Stimulated activated CD8-positive, alpha-beta memory T cell treated with anti-CD3 and anti-CD28 coated beads, Interleukin-7, amount 100 ng/mL, for 4 hours (primary cell): ENCODE data around the gene FNDC3A.
"Not testable (repeated sequence)": the region's sequence is repeated elsewhere in the genome, so short reads cannot be mapped to it uniquely, and the experiment has no call there.

Experiments used
- DNase-seq, 2 donors: peaks; one replicate each; pipeline ENCODE4 v3.0.0-alpha.2; 2020; ENCODE audit warnings: low read depth in 2 of 2

FNDC3A gene

GRCh38 chr13:49146950-49147355 is 171.2 kb downstream of the FNDC3A start:
- DNase-seq = no peak

- no peak for DNase-seq
Measured at GRCh38 chr13:49148405-49148804, 172.7 kb downstream of the FNDC3A start.

DNA sequence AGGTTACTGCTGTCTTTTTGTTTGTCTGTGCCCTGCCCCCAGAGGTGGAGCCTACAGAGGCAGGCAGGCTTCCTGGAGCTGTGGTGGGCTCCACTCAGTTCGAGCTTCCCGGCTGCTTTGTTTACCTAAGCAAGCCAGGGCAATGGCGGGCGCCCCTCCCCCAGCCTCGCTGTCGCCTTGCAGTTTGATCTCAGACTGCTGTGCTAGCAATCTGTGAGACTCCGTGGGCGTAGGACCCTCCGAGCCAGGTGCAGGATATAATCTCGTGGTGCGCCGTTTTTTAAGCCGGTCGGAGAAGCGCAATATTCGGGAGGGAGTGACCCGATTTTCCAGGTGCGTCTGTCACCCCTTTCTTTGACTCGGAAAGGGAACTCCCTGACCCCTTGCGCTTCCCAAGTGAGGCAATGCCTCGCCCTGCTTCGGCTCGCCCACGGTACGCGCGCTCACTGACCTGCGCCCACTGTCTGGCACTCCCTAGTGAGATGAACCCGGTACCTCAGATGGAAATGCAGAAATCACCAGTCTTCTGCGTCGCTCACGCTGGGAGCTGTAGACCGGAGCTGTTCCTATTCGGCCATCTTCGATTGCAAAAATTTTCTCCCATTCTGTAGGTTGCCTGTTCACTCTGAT is 182.4 kb downstream of the FNDC3A start:
- not testable (repeated sequence) for DNase-seq

GRCh38 chr13:49163162-49163561 is 187.4 kb downstream of the FNDC3A start:
- DNase-seq = not testable (repeated sequence)

GRCh38 chr13:49164712-49165111 is 189.0 kb downstream of the FNDC3A start:
- DNase-seq = no peak

DNA sequence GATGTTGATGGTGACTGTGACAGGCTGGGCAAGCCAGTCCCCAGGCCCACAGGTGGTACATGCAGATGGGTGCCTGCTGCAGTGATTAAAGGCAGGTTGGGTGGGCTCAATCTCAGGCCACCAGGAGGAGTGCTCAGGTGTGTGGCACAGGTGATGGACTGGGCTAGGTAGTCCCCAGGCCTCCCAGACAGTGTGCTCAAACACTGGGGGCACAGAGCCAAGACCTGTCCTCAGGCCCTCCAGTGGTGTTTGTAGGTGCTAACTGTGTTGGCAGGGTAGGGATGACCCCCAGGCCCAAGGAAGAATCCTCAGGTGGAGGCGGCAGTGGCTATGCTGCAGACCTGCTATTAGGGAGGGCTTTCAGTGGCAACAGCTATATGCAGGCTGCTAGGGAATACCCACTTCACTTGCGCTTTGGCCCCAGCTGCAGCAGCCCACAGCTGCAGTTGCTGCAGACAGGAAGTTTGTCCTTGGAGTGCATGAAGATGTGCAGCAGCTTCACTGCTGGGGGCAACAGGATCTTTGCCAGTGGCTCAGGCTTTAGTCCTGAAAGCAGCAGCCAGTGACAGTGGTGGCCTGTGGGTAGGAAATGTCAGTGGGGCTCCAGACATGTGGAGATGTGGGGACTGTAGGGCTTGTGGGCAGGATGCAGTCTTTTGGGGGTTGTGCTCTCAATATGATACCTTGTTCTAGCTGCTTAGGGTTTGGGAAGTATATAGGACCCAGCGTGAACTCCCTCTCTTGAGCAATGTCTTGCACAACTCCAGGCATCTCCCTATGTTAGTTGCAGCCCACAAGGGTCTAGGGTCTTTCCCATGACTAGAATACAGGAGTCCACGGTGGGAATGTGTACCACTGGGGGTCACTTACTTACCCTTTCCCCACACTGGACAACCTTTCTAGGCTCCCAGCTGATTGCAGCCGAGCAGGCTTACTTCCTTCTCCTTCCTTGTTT is 190.4 kb downstream of the FNDC3A start:
- DNase-seq = no peak

DNA sequence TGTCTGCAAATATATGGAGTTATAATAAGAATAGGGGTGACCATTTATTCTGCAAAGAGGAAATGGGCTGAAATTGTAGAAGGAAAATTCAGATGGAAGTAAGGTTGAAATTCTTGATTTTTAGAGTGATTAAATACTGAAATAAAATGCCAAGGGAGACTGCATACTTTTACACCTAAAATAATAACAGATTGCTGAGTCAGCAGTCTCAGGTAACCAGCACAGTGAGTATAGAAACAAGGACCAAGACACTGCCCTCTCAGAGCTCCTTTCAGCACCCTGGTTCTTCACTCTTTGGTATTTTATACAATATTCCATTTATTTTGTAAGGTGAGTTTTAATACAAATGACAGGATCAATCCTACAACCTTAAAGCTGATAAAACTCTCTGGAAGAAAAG is 195.6 kb downstream of the FNDC3A start:
- no peak for DNase-seq

DNA sequence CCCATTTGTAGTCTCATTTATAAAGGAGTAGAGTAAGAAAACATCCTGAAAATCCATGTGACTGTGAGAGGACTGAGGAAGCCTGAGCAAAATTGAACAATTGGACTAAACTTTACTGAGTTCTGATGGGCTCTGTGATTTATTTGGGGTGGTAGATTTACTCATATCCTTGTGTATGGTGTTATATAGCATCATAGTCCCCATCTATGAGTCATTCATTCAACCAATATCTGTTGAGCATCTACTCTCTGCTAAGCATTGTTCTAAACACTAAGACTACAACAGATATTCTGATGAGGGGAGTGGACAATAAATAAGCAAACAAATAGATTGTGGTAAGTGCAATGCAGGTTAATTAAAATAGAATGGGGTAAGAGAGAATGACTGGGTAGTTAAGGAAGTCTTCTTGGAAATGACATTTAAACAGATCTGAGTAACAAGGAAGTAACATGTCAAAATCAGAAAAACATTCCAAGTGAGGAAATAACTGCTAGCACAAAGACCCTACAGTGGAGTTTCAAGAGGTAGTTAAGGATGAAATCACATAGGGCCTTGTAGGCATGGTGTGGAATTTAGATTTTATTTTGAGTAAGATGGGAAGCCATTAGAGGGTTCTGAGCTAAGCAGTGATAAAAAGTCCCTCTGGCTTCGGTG is 208.1 kb downstream of the FNDC3A start:
- no peak for DNase-seq

- DNase-seq = no peak
Measured at GRCh38 chr13:49184621-49185020, 208.9 kb downstream of the FNDC3A start.

- DNase-seq = no peak
Measured at GRCh38 chr13:49185264-49185663, 209.6 kb downstream of the FNDC3A start.

- no peak for DNase-seq
Measured at GRCh38 chr13:49190901-49191300, 215.2 kb downstream of the FNDC3A start.

GRCh38 chr13:49206641-49207040 is 230.9 kb downstream of the FNDC3A start:
- no peak for DNase-seq

DNA sequence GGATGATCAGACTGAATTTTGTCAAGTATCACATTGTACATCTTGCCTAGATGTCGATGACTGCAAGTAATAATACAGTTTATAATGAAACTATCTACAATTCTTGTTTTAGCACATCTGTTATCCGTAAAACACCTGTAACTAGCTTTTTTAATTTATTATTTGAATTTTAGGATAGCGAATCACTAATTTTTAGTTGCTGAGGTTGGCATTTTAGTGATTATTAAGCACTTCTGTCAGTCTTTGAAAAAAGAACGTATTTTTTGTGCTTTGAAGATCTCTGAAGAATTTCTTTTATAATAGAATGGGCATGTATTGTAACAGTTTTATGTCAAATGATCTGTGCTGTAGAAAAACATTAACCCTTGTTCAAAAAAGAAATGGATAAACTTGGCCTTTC is 232.9 kb downstream of the FNDC3A start:
- no peak for DNase-seq

GRCh38 chr13:49210114-49210513 is 234.4 kb downstream of the FNDC3A start:
- no peak for DNase-seq

DNA sequence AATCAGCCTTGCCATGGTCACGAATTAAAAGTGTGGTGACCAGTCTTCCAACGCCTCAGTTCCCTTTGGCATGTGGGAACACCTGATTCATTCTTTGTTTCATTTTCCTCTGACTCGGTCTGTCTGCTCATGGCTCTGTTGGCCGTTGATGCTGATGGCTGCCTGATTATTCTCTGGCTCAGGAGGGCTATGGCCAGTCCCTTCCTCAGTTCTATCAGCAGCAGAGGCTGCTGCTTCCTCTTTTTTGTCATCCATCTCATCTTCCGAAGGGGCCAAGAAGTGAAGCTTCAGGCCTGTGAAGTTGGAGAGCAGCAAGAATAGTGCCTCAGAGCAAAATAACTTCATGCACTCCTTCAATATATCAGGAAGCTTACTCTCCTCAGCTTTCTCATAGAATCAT is 235.0 kb downstream of the FNDC3A start:
- no peak for DNase-seq

DNA sequence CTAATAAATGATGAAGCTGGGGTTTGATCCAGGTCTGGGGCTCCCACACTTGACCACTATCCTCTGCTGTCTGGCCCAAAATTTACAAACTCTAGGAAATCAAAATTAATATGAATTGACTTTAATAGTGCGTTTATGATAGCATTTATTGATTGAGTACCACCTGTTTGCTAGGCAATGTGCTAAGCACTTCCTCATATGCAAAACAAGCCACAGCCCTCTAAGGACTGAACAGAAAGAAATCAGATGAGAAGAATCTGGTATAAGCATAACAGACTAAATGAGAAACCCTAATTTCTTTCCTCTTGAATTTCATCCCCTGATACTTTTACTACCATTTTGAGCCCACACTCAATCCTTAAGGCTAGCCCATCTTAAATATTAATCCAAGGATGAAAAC is 237.8 kb downstream of the FNDC3A start:
- no peak for DNase-seq

GRCh38 chr13:49213997-49214916 is 238.5 kb downstream of the FNDC3A start:
- no peak for DNase-seq

DNA sequence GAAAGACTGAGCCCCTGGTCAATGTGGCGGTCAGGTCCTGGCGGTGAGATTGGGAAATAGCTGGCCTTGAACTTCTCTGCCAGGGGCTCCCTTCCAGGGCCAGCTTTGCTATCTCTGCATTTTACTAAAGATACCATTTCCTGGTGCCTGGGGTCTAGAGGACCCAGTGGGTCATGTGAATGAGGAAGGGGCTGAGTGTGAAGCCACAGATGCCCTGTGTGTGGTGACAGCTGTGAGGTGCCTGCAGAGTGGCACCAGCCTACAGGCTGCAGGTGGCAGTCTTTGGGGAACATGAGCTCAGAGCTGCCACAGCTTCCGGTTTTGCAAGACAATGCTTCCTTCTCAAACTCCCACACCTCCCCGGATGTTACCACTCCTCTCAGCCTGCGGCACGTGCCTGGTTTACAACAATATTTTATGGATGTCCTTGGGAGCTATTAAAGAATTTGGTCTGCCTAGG is 239.2 kb downstream of the FNDC3A start:
- DNase-seq = peak; percentile 9 to 10

- no peak for DNase-seq
Measured at GRCh38 chr13:49216334-49216733, 240.6 kb downstream of the FNDC3A start.

DNA sequence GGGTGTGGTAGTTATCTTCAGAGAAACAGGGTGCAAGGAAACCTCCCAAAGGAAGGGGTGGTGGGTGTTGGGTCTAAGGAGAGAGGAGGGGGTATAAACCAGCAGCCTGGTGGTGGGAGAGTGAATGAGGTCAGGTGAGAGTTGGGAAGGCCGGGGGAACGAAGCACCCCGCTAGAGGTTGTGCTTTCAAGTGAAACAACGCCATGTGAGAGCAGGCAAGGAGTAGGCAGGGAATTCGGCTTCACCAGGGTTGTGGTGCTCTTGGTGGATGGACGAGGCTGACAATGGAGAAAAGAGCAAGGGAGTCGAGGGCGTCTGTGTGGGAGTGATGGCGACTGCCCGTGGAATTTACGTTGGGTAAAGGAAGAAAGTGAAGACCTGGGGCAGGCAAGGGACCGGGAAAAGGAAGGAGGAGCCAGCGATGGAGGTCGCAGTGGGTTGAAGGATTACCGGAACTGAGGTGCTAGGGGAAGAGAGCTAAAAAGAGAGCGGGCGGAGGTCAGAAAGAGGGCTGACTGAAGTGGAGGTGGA is 242.3 kb downstream of the FNDC3A start:
- DNase-seq = no peak

GRCh38 chr13:49218493-49219051 is 242.9 kb downstream of the FNDC3A start:
- DNase-seq = no peak
